GM23248 (cell line): Measurements from ENCODE around the gene NCK2.
"Not testable (repeated sequence)": the region's sequence is repeated elsewhere in the genome, so short reads cannot be mapped to it uniquely, and the experiment has no call there.

Source experiments
- EZH2 ChIP-seq: fragments of 200-600 bp; sonication (generic); IDR thresholded peaks from 2 replicates; pipeline ENCODE4 v1.6.1; 2018; ENCODE audit warnings: antibody characterized with exemption, mild to moderate bottlenecking; ENCODE audit not compliant: insufficient read depth, poor library complexity, severe bottlenecking
- EZH2phosphoT487 ChIP-seq: fragments of 200-600 bp; sonication (generic); IDR thresholded peaks from 2 replicates; pipeline ENCODE4 v1.6.1; 2018; ENCODE audit warnings: antibody characterized with exemption, moderate library complexity, mild to moderate bottlenecking, low read depth; ENCODE audit not compliant: insufficient read depth

DNA sequence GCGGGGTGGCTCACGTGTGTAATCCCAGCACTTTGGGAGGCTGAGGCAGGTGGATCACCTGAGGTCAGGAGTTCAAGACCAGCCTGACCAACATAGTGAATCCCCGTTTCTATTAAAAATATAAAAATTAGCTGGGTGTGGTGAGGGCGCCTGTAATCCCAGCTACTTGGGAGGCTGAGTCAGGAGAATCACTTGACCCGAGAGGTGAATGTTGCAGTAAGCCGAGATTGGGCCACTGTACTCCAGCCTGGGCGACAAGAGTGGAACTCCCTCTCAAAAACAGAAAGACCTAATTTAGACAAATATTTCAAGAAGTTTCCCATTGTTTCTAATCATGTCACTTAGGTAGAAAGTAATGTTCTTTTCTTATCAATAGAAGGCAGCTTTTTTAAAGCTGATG is 26.6 kb downstream of the NCK2 start:
- TF ChIP-seq EZH2phosphoT487, EZH2: not testable (repeated sequence)
